ENCODE data around the gene HBS1L. TPM values are rescaled to one million over a fixed set of nuclear protein-coding genes. Genes with fewer than 3 reads are reported as not detected.

HBS1L gene
- total and polyA plus RNA-seq, 10 of the 15 experiments (the other 5 are each of a cell fraction or from before 2014, with no cell fraction given) = 58.7 to 142 (median 78.8) TPM

DNA sequence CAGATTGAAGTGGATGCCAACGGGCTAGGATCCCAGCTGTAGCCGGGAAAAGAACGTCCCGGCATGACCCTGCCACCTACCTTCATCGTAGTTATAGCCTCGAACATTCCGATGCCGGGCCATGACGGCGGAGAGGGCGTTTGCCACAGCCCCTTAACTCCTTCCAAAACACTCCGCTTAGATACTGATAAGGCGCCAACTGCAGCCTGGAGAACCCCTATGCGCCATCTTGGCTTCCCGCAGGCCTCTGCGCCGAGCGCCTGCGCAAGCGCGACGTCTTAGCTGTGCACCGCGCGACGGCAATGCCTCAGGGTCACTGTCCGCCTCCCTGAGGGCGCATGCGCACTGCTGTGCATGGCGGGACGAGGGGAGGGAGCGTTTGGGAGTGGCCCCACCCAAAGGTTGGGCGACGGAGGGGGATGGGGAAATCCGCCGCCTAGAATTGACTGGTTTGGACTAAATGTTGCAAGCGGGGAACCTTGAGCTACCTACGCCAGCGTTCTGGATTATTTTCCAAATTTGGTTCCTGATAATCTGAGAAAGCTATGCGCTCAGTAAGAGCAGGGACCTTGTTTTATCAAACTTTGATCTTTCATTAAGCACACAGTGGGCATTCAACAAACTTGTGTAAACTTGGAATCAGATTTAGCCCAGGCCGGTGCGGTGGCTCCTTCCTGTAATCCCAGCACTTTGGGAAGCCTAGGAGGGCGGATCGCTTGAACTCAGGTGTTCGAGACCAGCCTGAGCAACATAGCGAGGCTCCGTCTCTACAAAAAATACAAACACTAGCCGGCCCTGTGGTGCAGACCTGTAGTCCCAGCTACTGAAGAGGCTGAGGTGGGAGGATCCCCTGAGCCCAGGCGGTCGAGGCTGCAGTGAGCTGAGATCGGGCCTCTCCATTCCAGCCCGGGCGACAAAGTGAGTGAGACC, at the start of gene HBS1L (continued):
- TF ChIP-seq, protein P1, sequence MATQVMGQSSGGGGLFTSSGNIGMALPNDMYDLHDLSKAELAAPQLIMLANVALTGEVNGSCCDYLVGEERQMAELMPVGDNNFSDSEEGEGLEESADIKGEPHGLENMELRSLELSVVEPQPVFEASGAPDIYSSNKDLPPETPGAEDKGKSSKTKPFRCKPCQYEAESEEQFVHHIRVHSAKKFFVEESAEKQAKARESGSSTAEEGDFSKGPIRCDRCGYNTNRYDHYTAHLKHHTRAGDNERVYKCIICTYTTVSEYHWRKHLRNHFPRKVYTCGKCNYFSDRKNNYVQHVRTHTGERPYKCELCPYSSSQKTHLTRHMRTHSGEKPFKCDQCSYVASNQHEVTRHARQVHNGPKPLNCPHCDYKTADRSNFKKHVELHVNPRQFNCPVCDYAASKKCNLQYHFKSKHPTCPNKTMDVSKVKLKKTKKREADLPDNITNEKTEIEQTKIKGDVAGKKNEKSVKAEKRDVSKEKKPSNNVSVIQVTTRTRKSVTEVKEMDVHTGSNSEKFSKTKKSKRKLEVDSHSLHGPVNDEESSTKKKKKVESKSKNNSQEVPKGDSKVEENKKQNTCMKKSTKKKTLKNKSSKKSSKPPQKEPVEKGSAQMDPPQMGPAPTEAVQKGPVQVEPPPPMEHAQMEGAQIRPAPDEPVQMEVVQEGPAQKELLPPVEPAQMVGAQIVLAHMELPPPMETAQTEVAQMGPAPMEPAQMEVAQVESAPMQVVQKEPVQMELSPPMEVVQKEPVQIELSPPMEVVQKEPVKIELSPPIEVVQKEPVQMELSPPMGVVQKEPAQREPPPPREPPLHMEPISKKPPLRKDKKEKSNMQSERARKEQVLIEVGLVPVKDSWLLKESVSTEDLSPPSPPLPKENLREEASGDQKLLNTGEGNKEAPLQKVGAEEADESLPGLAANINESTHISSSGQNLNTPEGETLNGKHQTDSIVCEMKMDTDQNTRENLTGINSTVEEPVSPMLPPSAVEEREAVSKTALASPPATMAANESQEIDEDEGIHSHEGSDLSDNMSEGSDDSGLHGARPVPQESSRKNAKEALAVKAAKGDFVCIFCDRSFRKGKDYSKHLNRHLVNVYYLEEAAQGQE (IDR thresholded peaks at IDR 0.05; ENCODE audit: low read depth, low read length) = 0 out of 2 replicates have a peak, but pooled peaks have one; percentile 18
- TF ChIP-seq MYC (IDR thresholded peaks at IDR 0.05; ENCODE audit: insufficient read depth, insufficient read length, insufficient replicate concordance, low read length, severe bottlenecking) (peak; percentile 42), NFIC (IDR thresholded peaks at IDR 0.05; ENCODE audit: low read depth, low read length) (0 out of 2 replicates have a peak, but pooled peaks have one; percentile 31), LARP7 (IDR thresholded peaks at IDR 0.05) (peak; percentile 50; the same call in 1 of the 2 replicates), TAF1 (IDR thresholded peaks at IDR 0.05; ENCODE audit: borderline replicate concordance, low read depth, low read length) (peak; percentile 98), FOS (IDR thresholded peaks at IDR 0.05; ENCODE audit: borderline replicate concordance, extremely low read depth, insufficient read length) (no peak), HDGF (IDR thresholded peaks at IDR 0.05) (no peak; the same call in 1 of the 2 replicates), RAD21 (IDR thresholded peaks at IDR 0.05; ENCODE audit: insufficient read depth, low read depth, low read length) (no peak), IRF4 (IDR thresholded peaks at IDR 0.05; ENCODE audit: low read depth, low read length) (no peak), NBN (IDR thresholded peaks at IDR 0.05) (peak; percentile 49; the same call in 1 of the 2 replicates), EGR1 (IDR thresholded peaks at IDR 0.05; ENCODE audit: borderline replicate concordance in 1 of 2, low read depth in 2 of 2, low read length in 2 of 2) (0 out of 3 replicates have a peak, but pooled peaks of 1 of the 2 experiments have one; percentile 31), SUPT20H (IDR thresholded peaks at IDR 0.05; ENCODE audit: borderline replicate concordance, control insufficient read depth, low read depth, low read length) (no peak), YBX1 (IDR thresholded peaks at IDR 0.05) (no peak), NFXL1 (IDR thresholded peaks at IDR 0.05; ENCODE audit: borderline replicate concordance) (no peak), PML (IDR thresholded peaks at IDR 0.05; ENCODE audit: low read length) (peak; percentile 93), SMARCA5 (IDR thresholded peaks at IDR 0.05) (no peak)
- TF ChIP-seq, protein P2, sequence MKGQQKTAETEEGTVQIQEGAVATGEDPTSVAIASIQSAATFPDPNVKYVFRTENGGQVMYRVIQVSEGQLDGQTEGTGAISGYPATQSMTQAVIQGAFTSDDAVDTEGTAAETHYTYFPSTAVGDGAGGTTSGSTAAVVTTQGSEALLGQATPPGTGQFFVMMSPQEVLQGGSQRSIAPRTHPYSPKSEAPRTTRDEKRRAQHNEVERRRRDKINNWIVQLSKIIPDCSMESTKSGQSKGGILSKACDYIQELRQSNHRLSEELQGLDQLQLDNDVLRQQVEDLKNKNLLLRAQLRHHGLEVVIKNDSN (IDR thresholded peaks at IDR 0.05; ENCODE audit: borderline replicate concordance, extremely low read length, insufficient read depth, low read depth, low read length) = no peak
- TF ChIP-seq, protein P3, sequence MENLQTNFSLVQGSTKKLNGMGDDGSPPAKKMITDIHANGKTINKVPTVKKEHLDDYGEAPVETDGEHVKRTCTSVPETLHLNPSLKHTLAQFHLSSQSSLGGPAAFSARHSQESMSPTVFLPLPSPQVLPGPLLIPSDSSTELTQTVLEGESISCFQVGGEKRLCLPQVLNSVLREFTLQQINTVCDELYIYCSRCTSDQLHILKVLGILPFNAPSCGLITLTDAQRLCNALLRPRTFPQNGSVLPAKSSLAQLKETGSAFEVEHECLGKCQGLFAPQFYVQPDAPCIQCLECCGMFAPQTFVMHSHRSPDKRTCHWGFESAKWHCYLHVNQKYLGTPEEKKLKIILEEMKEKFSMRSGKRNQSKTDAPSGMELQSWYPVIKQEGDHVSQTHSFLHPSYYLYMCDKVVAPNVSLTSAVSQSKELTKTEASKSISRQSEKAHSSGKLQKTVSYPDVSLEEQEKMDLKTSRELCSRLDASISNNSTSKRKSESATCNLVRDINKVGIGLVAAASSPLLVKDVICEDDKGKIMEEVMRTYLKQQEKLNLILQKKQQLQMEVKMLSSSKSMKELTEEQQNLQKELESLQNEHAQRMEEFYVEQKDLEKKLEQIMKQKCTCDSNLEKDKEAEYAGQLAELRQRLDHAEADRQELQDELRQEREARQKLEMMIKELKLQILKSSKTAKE (IDR thresholded peaks at IDR 0.05; ENCODE audit: low read depth, poor library complexity, severe bottlenecking) = no peak
- TF ChIP-seq, protein P4, sequence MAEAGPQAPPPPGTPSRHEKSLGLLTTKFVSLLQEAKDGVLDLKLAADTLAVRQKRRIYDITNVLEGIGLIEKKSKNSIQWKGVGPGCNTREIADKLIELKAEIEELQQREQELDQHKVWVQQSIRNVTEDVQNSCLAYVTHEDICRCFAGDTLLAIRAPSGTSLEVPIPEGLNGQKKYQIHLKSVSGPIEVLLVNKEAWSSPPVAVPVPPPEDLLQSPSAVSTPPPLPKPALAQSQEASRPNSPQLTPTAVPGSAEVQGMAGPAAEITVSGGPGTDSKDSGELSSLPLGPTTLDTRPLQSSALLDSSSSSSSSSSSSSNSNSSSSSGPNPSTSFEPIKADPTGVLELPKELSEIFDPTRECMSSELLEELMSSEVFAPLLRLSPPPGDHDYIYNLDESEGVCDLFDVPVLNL (IDR thresholded peaks at IDR 0.05; ENCODE audit: low read depth, low read length) = peak; percentile 54; the same call in 1 of the 2 replicates

Measured in GM12878 (cell line).